Endodermal cell (in vitro differentiated cells): ENCODE results near the gene TAAR8. TPM values are rescaled to one million over a fixed set of nuclear protein-coding genes. Genes with fewer than 3 reads are reported as not detected.

Experiments
- DNase-seq: peaks from one replicate; pipeline ENCODE4 v3.0.0-alpha.2; 2017
- H3K27ac ChIP-seq: 2 replicates; pipeline ENCODE4 v1.5.1; 2013; ENCODE audit warnings: mild to moderate bottlenecking, low read depth, low read length, moderate library complexity
- H3K27me3 ChIP-seq: 2 replicates; pipeline ENCODE4 v1.6.1; 2013; ENCODE audit warnings: mild to moderate bottlenecking, low read length, moderate library complexity; ENCODE audit not compliant: insufficient read depth, control insufficient read depth, poor library complexity, severe bottlenecking
- H3K36me3 ChIP-seq: 2 replicates; pipeline ENCODE4 v1.7.0; 2013; ENCODE audit warnings: mild to moderate bottlenecking, low read length, moderate library complexity; ENCODE audit not compliant: control insufficient read depth, insufficient read depth
- H3K4me1 ChIP-seq: one replicate; pipeline ENCODE4 v1.7.0; 2013; ENCODE audit warnings: low read length; ENCODE audit not compliant: control insufficient read depth, insufficient read depth
- H3K4me3 ChIP-seq: 2 replicates; pipeline ENCODE4 v1.5.1; 2013; ENCODE audit warnings: mild to moderate bottlenecking, low read length, moderate library complexity
- H3K9ac ChIP-seq: 2 replicates; pipeline ENCODE4 v1.6.1; 2013; ENCODE audit warnings: mild to moderate bottlenecking, low read length, moderate library complexity; ENCODE audit not compliant: poor library complexity, severe bottlenecking; ENCODE audit errors: extremely low read depth
- H3K9me3 ChIP-seq: 2 replicates; pipeline ENCODE4 v1.6.1; 2013; ENCODE audit warnings: mild to moderate bottlenecking, low read length, moderate library complexity; ENCODE audit not compliant: control insufficient read depth
- H3K27ac Mint-ChIP-seq: 2 replicates; pipeline ENCODE4 v1.8.0; 2020; ENCODE audit warnings: mixed read lengths
- H3K27me3 Mint-ChIP-seq: 2 replicates; pipeline ENCODE4 v1.8.0; 2021; ENCODE audit warnings: mild to moderate bottlenecking, mixed read lengths; ENCODE audit not compliant: insufficient read depth
- H3K36me3 Mint-ChIP-seq: 2 replicates; pipeline ENCODE4 v1.8.0; 2020; ENCODE audit warnings: low read depth, mixed read lengths
- H3K4me1 Mint-ChIP-seq: 2 replicates; pipeline ENCODE4 v1.8.0; 2020; ENCODE audit warnings: mixed read lengths
- H3K4me3 Mint-ChIP-seq: 2 replicates; pipeline ENCODE4 v1.8.0; 2020; ENCODE audit warnings: mild to moderate bottlenecking, moderate library complexity, mixed read lengths
- H3K9me3 Mint-ChIP-seq: 2 replicates; pipeline ENCODE4 v1.8.0; 2020; ENCODE audit warnings: mild to moderate bottlenecking, mixed read lengths
- CTCF ChIP-seq: fragments of 200-600 bp; sonication (generic); conservative IDR thresholded peaks from 2 replicates; pipeline ENCODE4 v1.5.0; 2021; ENCODE audit warnings: antibody characterized with exemption, mild to moderate bottlenecking
- WGBS, 2 experiments: methylation state at CpG; one replicate each; pipeline versions ENCODE4 v1.1.5 to v1.1.7; 2013; ENCODE audit warnings: missing lambda C conversion rate in 2 of 2, mixed read lengths in 1 of 2; ENCODE audit not compliant: insufficient coverage in 1 of 2, insufficient read length in 1 of 2; 5-methylcytosine and 5-hydroxymethylcytosine counted together
- total RNA-seq, 2 donors: library from RNA; stranded (reverse); fragmentation: NEBNext Ultra II Directional in 1 of 2; extraction: Animal tissue kit (Norgen Biotek cat#: 25700) in 1 of 2; gene quantifications; 2 replicates in 1 of 2; 3 replicates in 1 of 2; pipeline ENCODE4 v1.2.1, GENCODE V29; 2021

The TAAR8 gene
- total RNA-seq, 2 donors from 2014 or later, result not detected

- TF ChIP-seq CTCF, result no peak
- H3K27me3 Mint-ChIP-seq, result peaks cover 3% of the 10 kb centered on the region
- no peaks in the 10 kb centered on the region for H3K27me3 ChIP-seq
- DNase-seq, result no peak
- H3K9me3 Mint-ChIP-seq, result no peaks in the 10 kb centered on the region
- no peak overlapping the region for H3K27ac ChIP-seq
- no peak overlapping the region for H3K4me3 Mint-ChIP-seq
- no peak overlapping the region for H3K9ac ChIP-seq
- no peak overlapping the region for H3K27ac Mint-ChIP-seq
- H3K36me3 ChIP-seq, result no peaks in the 10 kb centered on the region
- no peak overlapping the region for H3K4me3 ChIP-seq
- WGBS, 2 experiments, result 83 to 95% methylated on average over 1 of the region's 2 CpGs
- H3K4me1 ChIP-seq, result no peaks in the 10 kb centered on the region
- no peaks in the 10 kb centered on the region for H3K4me1 Mint-ChIP-seq
- no peaks in the 10 kb centered on the region for H3K9me3 ChIP-seq
- H3K36me3 Mint-ChIP-seq, result no peaks in the 10 kb centered on the region
Observed at GRCh38 chr6:132587424-132587823, 35.0 kb downstream of the TAAR8 start.

- H3K36me3 ChIP-seq, result no peaks in the 10 kb centered on the region
- WGBS, 2 experiments, result 88 to 97% methylated on average over 5 of the region's 5 CpGs
- Mint-ChIP-seq H3K27me3 (peaks cover 3% of the 10 kb centered on the region), H3K36me3 (no peaks in the 10 kb centered on the region), H3K4me1 (no peaks in the 10 kb centered on the region), H3K27ac (no peak within 1 kb of the TSS), H3K4me3 (no peak within 1 kb of the TSS), H3K9me3 (no peaks in the 10 kb centered on the region)
- no peak for TF ChIP-seq CTCF
- no peak within 1 kb of the TSS for H3K27ac ChIP-seq
- no peak within 1 kb of the TSS for H3K4me3 ChIP-seq
- no peaks in the 10 kb centered on the region for H3K4me1 ChIP-seq
- no peaks in the 10 kb centered on the region for H3K9me3 ChIP-seq
- no peaks in the 10 kb centered on the region for H3K27me3 ChIP-seq
- DNase-seq, result no peak
- no peak within 1 kb of the TSS for H3K9ac ChIP-seq
Observed at GRCh38 chr6:132589454-132589853, 37.0 kb downstream of the TAAR8 start, which contains the start of gene TAAR5. TAAR5 (minus strand) TSS chr6:132589741; CDS start chr6:132589686, 55 bp downstream.

GRCh38 chr6:132590362-132590761, 37.9 kb downstream of the TAAR8 start:
- no peak overlapping the region for H3K27ac ChIP-seq
- H3K4me3 Mint-ChIP-seq, result no peak overlapping the region
- no peak for DNase-seq
- H3K9me3 Mint-ChIP-seq, result no peaks in the 10 kb centered on the region
- no peaks in the 10 kb centered on the region for H3K4me1 Mint-ChIP-seq
- no peaks in the 10 kb centered on the region for H3K36me3 ChIP-seq
- H3K9ac ChIP-seq, result no peak overlapping the region
- no peaks in the 10 kb centered on the region for H3K4me1 ChIP-seq
- no peak overlapping the region for H3K27ac Mint-ChIP-seq
- no peak for TF ChIP-seq CTCF
- H3K27me3 ChIP-seq, result no peaks in the 10 kb centered on the region
- peaks cover 3% of the 10 kb centered on the region for H3K27me3 Mint-ChIP-seq
- WGBS, 2 experiments, result 100% methylated on average over 1 of the region's 1 CpG; no CpG with 5 or more reads in 1 of the 2 experiments
- no peaks in the 10 kb centered on the region for H3K9me3 ChIP-seq
- no peaks in the 10 kb centered on the region for H3K36me3 Mint-ChIP-seq
- no peak overlapping the region for H3K4me3 ChIP-seq
